Rectal smooth muscle tissue (tissue), 1 donor: ENCODE data around the gene SF3B3.

ENCODE experiments used
- H3K27ac ChIP-seq: one replicate; pipeline ENCODE4 v1.7.0; 2013; ENCODE audit warnings: low read depth, low read length, inconsistent platforms
- H3K27me3 ChIP-seq: one replicate; pipeline ENCODE4 v1.7.0; 2013; ENCODE audit warnings: low read length; ENCODE audit not compliant: control insufficient read depth, insufficient read depth
- H3K36me3 ChIP-seq: one replicate; pipeline ENCODE4 v1.7.0; 2013; ENCODE audit warnings: low read length; ENCODE audit not compliant: control insufficient read depth, insufficient read depth
- H3K4me1 ChIP-seq: one replicate; pipeline ENCODE4 v1.7.0; 2013; ENCODE audit warnings: low read length; ENCODE audit not compliant: control insufficient read depth, insufficient read depth
- H3K4me3 ChIP-seq: one replicate; pipeline ENCODE4 v1.7.0; 2013; ENCODE audit warnings: low read length
- H3K9ac ChIP-seq: one replicate; pipeline ENCODE4 v1.7.0; 2013; ENCODE audit warnings: low read length

The SF3B3 gene

GRCh38 chr16:70523743-70524398 is at the start of gene SF3B3:
SF3B3 (plus strand) TSS chr16:70523816; CDS start chr16:70526657, 2,841 bp downstream.
- peak within 1 kb of the TSS; percentile 90 for H3K4me3 ChIP-seq
- H3K9ac ChIP-seq, result peak within 1 kb of the TSS; percentile 81
- peaks cover 3% of the 10 kb centered on the region for H3K36me3 ChIP-seq
- H3K27me3 ChIP-seq, result no peaks in the 10 kb centered on the region
- peak within 1 kb of the TSS; percentile 73 for H3K27ac ChIP-seq
- H3K4me1 ChIP-seq, result peaks cover 14% of the 10 kb centered on the region

- Histone ChIP-seq H3K9ac (no peak overlapping the region), H3K4me3 (no peak overlapping the region), H3K4me1 (no peaks in the 10 kb centered on the region), H3K36me3 (peaks cover 19% of the 10 kb centered on the region), H3K27ac (no peak overlapping the region), H3K27me3 (no peaks in the 10 kb centered on the region)
Observed at GRCh38 chr16:70474320-70475053, 49.1 kb upstream of the SF3B3 start.

- Histone ChIP-seq H3K9ac (no peak overlapping the region), H3K36me3 (peaks cover 25% of the 10 kb centered on the region), H3K27me3 (no peaks in the 10 kb centered on the region), H3K4me1 (no peaks in the 10 kb centered on the region), H3K4me3 (no peak overlapping the region), H3K27ac (no peak overlapping the region)
Observed at GRCh38 chr16:70475054-70475871, 48.4 kb upstream of the SF3B3 start.

GRCh38 chr16:70476272-70477020 is 47.2 kb upstream of the SF3B3 start:
- H3K36me3 ChIP-seq, result peaks cover 35% of the 10 kb centered on the region
- no peaks in the 10 kb centered on the region for H3K27me3 ChIP-seq
- H3K4me1 ChIP-seq, result no peaks in the 10 kb centered on the region
- H3K9ac ChIP-seq, result no peak overlapping the region
- no peak overlapping the region for H3K4me3 ChIP-seq
- no peak overlapping the region for H3K27ac ChIP-seq

- no peak overlapping the region for H3K9ac ChIP-seq
- peaks cover 34% of the 10 kb centered on the region for H3K36me3 ChIP-seq
- H3K27ac ChIP-seq, result no peak overlapping the region
- H3K4me1 ChIP-seq, result no peaks in the 10 kb centered on the region
- H3K4me3 ChIP-seq, result no peak overlapping the region
- no peaks in the 10 kb centered on the region for H3K27me3 ChIP-seq
Observed at GRCh38 chr16:70478169-70478568, 45.4 kb upstream of the SF3B3 start.

- Histone ChIP-seq H3K27ac (no peak overlapping the region), H3K27me3 (no peaks in the 10 kb centered on the region), H3K36me3 (peaks cover 32% of the 10 kb centered on the region)
Observed at GRCh38 chr16:70478912-70479341, 44.7 kb upstream of the SF3B3 start.

GRCh38 chr16:70480127-70481105 is 43.2 kb upstream of the SF3B3 start:
- peaks cover 28% of the 10 kb centered on the region for H3K36me3 ChIP-seq
- no peaks in the 10 kb centered on the region for H3K27me3 ChIP-seq
- no peak overlapping the region for H3K27ac ChIP-seq
- H3K4me3 ChIP-seq, result no peak overlapping the region
- H3K4me1 ChIP-seq, result no peaks in the 10 kb centered on the region
- no peak overlapping the region for H3K9ac ChIP-seq

More at GRCh38 chr16:70478912-70479341, 44.7 kb upstream of the SF3B3 start:
- Histone ChIP-seq H3K9ac (no peak overlapping the region), H3K4me1 (no peaks in the 10 kb centered on the region), H3K4me3 (no peak overlapping the region)

GRCh38 chr16:70481929-70482536 is 41.6 kb upstream of the SF3B3 start:
- Histone ChIP-seq H3K27ac (no peak overlapping the region), H3K4me1 (no peaks in the 10 kb centered on the region)

GRCh38 chr16:70482624-70483023 is 41.0 kb upstream of the SF3B3 start:
- no peak overlapping the region for H3K4me3 ChIP-seq
- no peak overlapping the region for H3K27ac ChIP-seq
- H3K36me3 ChIP-seq, result peaks cover 33% of the 10 kb centered on the region
- H3K9ac ChIP-seq, result no peak overlapping the region
- H3K27me3 ChIP-seq, result no peaks in the 10 kb centered on the region
- no peaks in the 10 kb centered on the region for H3K4me1 ChIP-seq

More at GRCh38 chr16:70481929-70482536, 41.6 kb upstream of the SF3B3 start:
- H3K27me3 ChIP-seq, result no peaks in the 10 kb centered on the region
- no peak overlapping the region for H3K9ac ChIP-seq
- H3K36me3 ChIP-seq, result peaks cover 33% of the 10 kb centered on the region
- no peak overlapping the region for H3K4me3 ChIP-seq

- Histone ChIP-seq H3K36me3 (peaks cover 31% of the 10 kb centered on the region), H3K4me3 (no peak overlapping the region), H3K27ac (no peak overlapping the region), H3K4me1 (no peaks in the 10 kb centered on the region), H3K27me3 (no peaks in the 10 kb centered on the region), H3K9ac (no peak overlapping the region)
Observed at GRCh38 chr16:70483426-70483825, 40.2 kb upstream of the SF3B3 start.

GRCh38 chr16:70484867-70485266 is 38.7 kb upstream of the SF3B3 start:
- Histone ChIP-seq H3K4me3 (no peak overlapping the region), H3K27ac (no peak overlapping the region), H3K36me3 (peaks cover 28% of the 10 kb centered on the region), H3K4me1 (no peaks in the 10 kb centered on the region), H3K27me3 (no peaks in the 10 kb centered on the region), H3K9ac (no peak overlapping the region)
